KOPT-K1 (cell line): ENCODE measurements around the gene DEAF1.
"Not testable (repeated sequence)": the region's sequence is repeated elsewhere in the genome, so short reads cannot be mapped to it uniquely, and the experiment has no call there.

Source experiments
- H3K27ac ChIP-seq: fragments of 200-600 bp; sonication (generic); 2 replicates; pipeline ENCODE4 v1.5.1; 2016; ENCODE audit warnings: antibody characterized with exemption, mild to moderate bottlenecking, low read depth, low read length; ENCODE audit not compliant: poor library complexity, severe bottlenecking
- H3K36me3 ChIP-seq: fragments of 200-600 bp; sonication (generic); 2 replicates; pipeline ENCODE4 v1.5.1; 2017; ENCODE audit warnings: antibody characterized with exemption, mild to moderate bottlenecking, low read length, moderate library complexity; ENCODE audit not compliant: insufficient read depth
- H3K9me3 ChIP-seq: fragments of 200-600 bp; sonication (generic); 2 replicates; pipeline ENCODE4 v1.5.1; 2017; ENCODE audit warnings: antibody characterized with exemption, low read length, mild to moderate bottlenecking; ENCODE audit not compliant: insufficient read depth, poor library complexity, severe bottlenecking

The DEAF1 gene

GRCh38 chr11:697811-698311, 2.8 kb upstream of the DEAF1 start:
- H3K36me3 ChIP-seq, result peaks cover 7% of the 10 kb centered on the region; the same call in 1 of the 2 replicates
- no peaks in the 10 kb centered on the region for H3K9me3 ChIP-seq
- peak overlapping the region; percentile 8 for H3K27ac ChIP-seq

DNA sequence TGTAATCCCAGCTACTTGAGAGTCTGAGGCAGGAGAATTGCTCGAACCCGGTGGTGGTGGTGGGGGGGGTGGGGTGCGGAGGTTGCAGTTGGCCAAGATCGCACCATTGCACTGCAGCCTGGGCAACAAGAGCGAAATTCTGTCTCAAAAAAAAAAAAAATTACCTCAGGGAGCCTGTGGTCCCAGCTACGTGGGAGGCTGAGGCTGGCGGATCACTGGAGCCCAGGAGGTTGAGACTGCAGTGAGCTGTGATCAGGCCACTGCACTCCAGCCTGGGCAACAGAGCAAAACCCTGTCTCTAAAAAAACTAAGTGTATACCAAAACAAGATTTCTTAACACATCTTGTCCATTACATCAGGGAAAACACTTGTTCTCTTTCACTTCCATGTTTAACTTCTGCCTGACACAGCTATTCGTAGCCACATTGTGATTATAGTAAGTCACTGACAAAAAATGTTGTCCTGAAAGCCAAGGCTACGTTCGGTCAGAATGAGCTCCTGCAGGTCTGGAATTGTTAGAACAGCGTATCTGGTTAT, 2.0 kb upstream of the DEAF1 start:
- Histone ChIP-seq H3K27ac (peak overlapping the region; percentile 94), H3K36me3 (peaks cover 2% of the 10 kb centered on the region; the same call in 1 of the 2 replicates), H3K9me3 (no peaks in the 10 kb centered on the region)

- H3K27ac ChIP-seq, result peak within 1 kb of the TSS; percentile 94
- H3K36me3 ChIP-seq, result peaks cover 9% of the 10 kb centered on the region; the same call in 1 of the 2 replicates
- no peaks in the 10 kb centered on the region for H3K9me3 ChIP-seq
These were observed 671 bp upstream of the DEAF1 start, which contains the start of gene TMEM80 for GRCh38 chr11:695538-696248. TSS of gene TMEM80 (plus strand) at chr11:695816. CDS start at chr11:695828, 12 bp downstream.

GRCh38 chr11:695288-695537, 191 bp upstream of the DEAF1 start:
- Histone ChIP-seq H3K9me3 (no peaks in the 10 kb centered on the region), H3K36me3 (peaks cover 11% of the 10 kb centered on the region; the same call in 1 of the 2 replicates), H3K27ac (peak overlapping the region; percentile 94)

- H3K9me3 ChIP-seq, result no peaks in the 10 kb centered on the region
- H3K27ac ChIP-seq, result no peak overlapping the region
- H3K36me3 ChIP-seq, result peaks cover 21% of the 10 kb centered on the region
These were observed 997 bp downstream of the DEAF1 start for GRCh38 chr11:693887-694562.

GRCh38 chr11:693415-693831, 1.6 kb downstream of the DEAF1 start:
- peaks cover 27% of the 10 kb centered on the region for H3K36me3 ChIP-seq
- no peak overlapping the region for H3K27ac ChIP-seq

GRCh38 chr11:692824-693414, 2.1 kb downstream of the DEAF1 start:
- Histone ChIP-seq H3K9me3 (no peaks in the 10 kb centered on the region), H3K27ac (no peak overlapping the region), H3K36me3 (peaks cover 32% of the 10 kb centered on the region)

More at GRCh38 chr11:693415-693831, 1.6 kb downstream of the DEAF1 start:
- H3K9me3 ChIP-seq, result no peaks in the 10 kb centered on the region

GRCh38 chr11:691710-692590, 3.1 kb downstream of the DEAF1 start:
- Histone ChIP-seq H3K27ac (no peak overlapping the region), H3K9me3 (no peaks in the 10 kb centered on the region), H3K36me3 (peaks cover 42% of the 10 kb centered on the region)

DNA sequence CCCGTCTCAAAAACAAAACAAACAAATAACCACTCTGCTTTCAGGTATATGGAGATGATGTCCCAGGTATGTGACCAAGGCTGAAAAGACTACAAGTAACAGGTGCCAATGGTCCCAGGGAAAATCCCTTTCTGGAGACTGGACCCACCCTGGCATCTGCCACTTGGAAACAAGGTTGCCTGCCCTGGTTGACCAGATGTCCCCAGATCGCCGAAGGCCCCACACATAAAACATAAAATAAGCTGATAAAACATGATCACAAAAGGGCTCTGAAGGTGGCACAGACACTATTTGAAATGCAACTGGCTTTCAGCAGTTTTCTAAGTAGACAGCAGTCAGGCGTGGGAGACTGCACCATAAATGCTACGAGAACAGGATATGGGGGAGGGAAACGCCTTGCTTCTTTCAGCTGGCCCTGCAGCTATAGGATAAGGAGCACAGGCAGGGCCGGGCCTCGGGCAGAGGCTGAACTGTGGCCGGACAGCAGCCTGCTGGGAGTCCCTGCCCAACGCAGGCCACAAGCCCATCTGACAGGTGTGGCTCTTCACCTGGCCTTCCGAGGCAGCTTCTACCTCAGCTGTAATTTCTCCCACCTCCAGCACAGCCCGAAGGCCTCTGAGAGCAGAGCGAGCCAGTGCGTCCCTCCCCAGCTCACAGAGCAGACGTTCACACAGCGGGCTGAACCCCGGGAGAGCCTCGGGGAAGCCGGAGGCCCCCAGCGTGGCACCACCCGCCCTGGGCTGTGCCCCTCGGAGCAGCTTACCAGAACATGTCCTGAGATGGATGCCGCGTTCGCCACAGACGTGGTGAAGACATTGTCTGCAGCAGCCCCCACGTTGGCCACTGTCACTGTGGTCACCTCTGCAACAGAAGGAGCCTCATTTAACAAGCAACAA, 4.0 kb downstream of the DEAF1 start:
- Histone ChIP-seq H3K36me3 (peaks cover 51% of the 10 kb centered on the region), H3K9me3 (no peaks in the 10 kb centered on the region), H3K27ac (no peak overlapping the region)

DNA sequence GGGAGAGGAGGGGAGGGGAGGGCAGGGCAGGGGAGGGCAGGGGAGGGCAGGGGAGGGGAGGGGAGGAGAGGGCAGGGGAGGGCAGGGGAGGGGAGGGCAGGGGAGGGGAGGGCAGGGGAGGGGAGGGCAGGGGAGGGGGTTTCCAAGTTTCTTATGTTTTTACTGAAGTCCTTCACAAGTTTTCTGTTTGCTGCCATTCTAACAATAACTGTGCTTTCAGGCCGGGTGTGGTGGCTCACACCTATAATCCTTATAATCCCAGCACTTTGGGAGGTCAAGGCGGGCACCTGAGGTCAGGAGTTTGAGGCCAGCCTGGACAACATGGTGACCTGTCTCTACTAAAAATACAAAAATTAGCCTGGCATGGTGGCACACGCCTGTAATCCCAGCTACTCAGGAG, 4.8 kb downstream of the DEAF1 start:
- not testable (repeated sequence) for H3K27ac ChIP-seq, H3K9me3 ChIP-seq
- peaks cover 59% of the 10 kb centered on the region for H3K36me3 ChIP-seq

DNA sequence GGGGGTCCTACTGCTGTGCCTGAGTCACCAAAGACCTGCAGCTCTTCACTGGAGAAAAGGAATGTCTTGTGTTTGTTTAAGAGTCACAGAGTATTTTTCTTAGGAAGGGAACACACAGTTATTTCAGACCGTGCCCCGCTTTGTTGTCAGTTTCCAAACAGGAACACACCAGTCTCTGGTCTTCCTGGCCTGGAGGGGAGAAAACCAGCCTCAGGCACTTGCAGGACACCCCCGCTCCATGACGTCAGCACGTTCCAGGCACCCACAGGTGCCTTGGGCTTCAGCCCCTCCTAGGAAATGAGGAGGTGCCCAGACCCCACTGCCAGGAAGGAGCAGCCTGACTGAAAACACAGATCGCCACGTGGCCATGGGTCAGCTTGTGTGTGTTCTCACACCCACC, 5.4 kb downstream of the DEAF1 start:
- Histone ChIP-seq H3K9me3 (no peaks in the 10 kb centered on the region), H3K36me3 (peaks cover 65% of the 10 kb centered on the region), H3K27ac (no peak overlapping the region)

DNA sequence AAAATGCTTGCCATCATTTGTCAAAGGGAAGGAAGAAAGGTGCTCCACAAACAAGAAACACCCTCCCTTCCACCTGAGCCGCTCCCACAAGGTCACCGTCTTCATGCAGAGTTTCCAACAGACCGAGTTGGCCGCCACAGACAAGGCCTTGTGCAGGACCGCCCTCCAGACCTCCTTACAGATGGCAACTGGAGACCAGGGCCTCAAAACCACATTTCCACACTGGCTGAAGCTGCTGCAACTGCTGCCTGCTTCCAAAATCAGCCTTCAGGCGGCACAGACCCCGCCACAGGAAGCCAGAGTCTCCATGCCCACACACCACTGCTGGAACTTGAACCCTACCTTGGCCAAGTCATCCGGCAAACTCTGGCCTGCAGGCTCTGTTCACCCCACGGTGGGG, 6.3 kb downstream of the DEAF1 start:
- Histone ChIP-seq H3K27ac (no peak overlapping the region), H3K36me3 (peaks cover 74% of the 10 kb centered on the region), H3K9me3 (no peaks in the 10 kb centered on the region)

DNA sequence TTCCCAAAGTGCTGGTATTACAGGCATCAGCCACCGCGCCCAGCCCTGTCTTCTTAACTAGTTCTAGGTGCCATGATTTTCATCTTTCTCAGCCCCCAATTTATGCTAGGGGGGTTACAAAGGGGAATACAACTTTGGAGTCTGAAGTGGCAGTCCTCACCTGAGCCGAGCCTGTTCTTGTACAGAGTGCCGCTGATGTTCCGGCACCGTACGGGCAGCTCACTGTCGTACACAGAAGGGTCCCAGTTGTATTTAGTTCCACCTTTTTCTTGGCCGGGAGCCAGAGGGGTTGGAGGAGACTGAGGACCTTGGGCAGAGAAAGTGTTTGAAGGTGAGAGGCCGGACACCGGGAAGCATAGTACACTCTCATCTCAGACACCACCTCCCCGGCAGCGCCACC, 7.3 kb downstream of the DEAF1 start:
- peaks cover 84% of the 10 kb centered on the region for H3K36me3 ChIP-seq
- no peak overlapping the region for H3K27ac ChIP-seq
- H3K9me3 ChIP-seq, result no peaks in the 10 kb centered on the region
